ENCODE measurements around the gene TIMP3. TPM values are rescaled to one million over a fixed set of nuclear protein-coding genes. Genes with fewer than 3 reads are reported as not detected.
"Not testable (repeated sequence)": the region's sequence is repeated elsewhere in the genome, so short reads cannot be mapped to it uniquely, and the experiment has no call there.

The TIMP3 gene
- total RNA-seq, result under 1 TPM in 1 of 2 donors, not detected in 1; 0.07 TPM

DNA sequence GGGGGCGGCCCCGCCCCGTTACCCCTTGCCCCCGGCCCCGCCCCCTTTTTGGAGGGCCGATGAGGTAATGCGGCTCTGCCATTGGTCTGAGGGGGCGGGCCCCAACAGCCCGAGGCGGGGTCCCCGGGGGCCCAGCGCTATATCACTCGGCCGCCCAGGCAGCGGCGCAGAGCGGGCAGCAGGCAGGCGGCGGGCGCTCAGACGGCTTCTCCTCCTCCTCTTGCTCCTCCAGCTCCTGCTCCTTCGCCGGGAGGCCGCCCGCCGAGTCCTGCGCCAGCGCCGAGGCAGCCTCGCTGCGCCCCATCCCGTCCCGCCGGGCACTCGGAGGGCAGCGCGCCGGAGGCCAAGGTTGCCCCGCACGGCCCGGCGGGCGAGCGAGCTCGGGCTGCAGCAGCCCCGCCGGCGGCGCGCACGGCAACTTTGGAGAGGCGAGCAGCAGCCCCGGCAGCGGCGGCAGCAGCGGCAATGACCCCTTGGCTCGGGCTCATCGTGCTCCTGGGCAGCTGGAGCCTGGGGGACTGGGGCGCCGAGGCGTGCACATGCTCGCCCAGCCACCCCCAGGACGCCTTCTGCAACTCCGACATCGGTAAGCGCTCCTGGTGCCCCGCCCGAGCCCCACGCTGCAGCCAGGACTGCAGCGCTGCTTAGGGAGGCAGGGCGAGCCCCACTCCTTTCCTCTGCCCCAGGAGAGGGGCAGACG lies at the start of gene TIMP3:
Gene TIMP3 (plus strand): TSS at position 169 of the 700 bp plus-strand sequence. CDS start 297 bp downstream, at position 466.
- Mint-ChIP-seq H3K27ac (no peak within 1 kb of the TSS), H3K9me3 (no peaks in the 10 kb centered on the region), H3K4me3 (peak within 1 kb of the TSS; percentile 46 to 58), H3K4me1 (ENCODE audit: low read depth) (peaks cover 6% of the 10 kb centered on the region), H3K36me3 (ENCODE audit: insufficient read depth in 2 of 2) (no peaks in the 10 kb centered on the region), H3K27me3 (ENCODE audit: low read depth) (peaks cover 64% of the 10 kb centered on the region)
- peak; percentile 39 to 48 for ATAC-seq (replicated peaks in 1 of 2)
- DNase-seq, result peak in 1 of 2 donors; percentile 25

- no peaks in the 10 kb centered on the region for H3K36me3 Mint-ChIP-seq (ENCODE audit: insufficient read depth in 2 of 2)
- no peak for DNase-seq
- no peaks in the 10 kb centered on the region for H3K4me1 Mint-ChIP-seq (ENCODE audit: low read depth)
- ATAC-seq (replicated peaks in 1 of 2), result peak; percentile 24 to 32
- no peak overlapping the region for H3K4me3 Mint-ChIP-seq
- H3K27me3 Mint-ChIP-seq (ENCODE audit: low read depth), result no peaks in the 10 kb centered on the region
- H3K9me3 Mint-ChIP-seq, result no peaks in the 10 kb centered on the region
- H3K27ac Mint-ChIP-seq, result no peak overlapping the region
Measured at GRCh38 chr22:32752326-32752725, 49.2 kb upstream of the TIMP3 start.

DNA sequence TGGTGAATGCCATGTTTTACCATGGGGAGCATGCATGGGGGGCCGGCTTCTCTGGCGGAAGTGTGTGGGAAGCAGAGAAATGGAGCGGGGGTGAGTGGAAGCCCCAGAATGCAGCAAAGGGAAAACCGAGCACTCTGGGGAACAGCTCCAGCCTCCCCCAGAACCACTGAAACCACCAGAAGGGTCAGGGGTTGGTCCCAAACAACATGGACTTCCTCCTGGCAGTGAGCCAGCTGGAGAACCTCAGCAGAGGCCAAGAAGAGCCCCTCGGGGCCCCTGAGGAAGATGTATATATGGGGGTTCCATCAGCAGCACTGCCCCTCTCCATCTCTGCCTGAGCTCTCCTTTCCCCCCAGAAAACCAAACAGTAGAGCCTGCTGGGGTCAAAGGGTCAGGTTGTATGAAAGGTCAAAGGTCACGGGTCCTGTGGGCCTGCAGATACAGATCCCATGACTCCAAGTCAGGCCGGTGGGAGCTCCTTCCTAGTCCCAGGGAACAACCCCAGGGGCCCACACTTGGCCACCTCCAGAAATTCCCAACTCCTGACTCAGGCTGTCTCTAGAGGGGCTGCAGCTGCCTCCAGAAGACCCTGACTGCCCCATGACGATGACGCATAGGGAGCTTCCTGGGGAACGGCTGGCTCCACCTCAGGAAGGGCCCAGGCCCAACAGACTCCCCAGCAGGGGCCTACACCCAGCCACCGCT lies 48.5 kb upstream of the TIMP3 start:
- H3K27me3 Mint-ChIP-seq (ENCODE audit: low read depth), result no peaks in the 10 kb centered on the region
- no peaks in the 10 kb centered on the region for H3K36me3 Mint-ChIP-seq (ENCODE audit: insufficient read depth in 2 of 2)
- H3K9me3 Mint-ChIP-seq, result no peaks in the 10 kb centered on the region
- H3K27ac Mint-ChIP-seq, result no peak overlapping the region
- DNase-seq (no peak), ATAC-seq (replicated peaks in 1 of 2) (no peak)
- no peak overlapping the region for H3K4me3 Mint-ChIP-seq
- H3K4me1 Mint-ChIP-seq (ENCODE audit: low read depth), result no peaks in the 10 kb centered on the region

DNA sequence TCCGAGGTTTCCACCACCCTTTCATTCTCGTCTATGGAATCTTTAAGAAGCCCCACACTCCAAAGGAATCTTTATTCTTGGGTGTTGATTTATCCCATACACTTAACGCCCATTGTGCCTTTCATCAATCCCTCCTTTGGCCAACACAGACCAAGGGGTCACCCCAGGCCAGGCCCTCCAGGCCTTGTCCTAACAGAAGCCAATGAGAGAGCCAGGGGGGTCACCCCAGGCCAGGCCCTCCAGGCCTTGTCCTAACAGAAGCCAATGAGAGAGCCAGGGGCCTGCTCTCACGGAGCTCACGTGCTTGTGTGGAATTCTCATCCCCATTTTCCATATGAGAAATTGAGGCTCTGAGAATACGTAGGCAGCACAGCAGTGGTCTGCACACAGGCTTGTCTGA lies 47.9 kb upstream of the TIMP3 start:
- H3K9me3 Mint-ChIP-seq, result no peaks in the 10 kb centered on the region
- no peaks in the 10 kb centered on the region for H3K36me3 Mint-ChIP-seq (ENCODE audit: insufficient read depth in 2 of 2)
- no peak overlapping the region for H3K4me3 Mint-ChIP-seq
- H3K27me3 Mint-ChIP-seq (ENCODE audit: low read depth), result no peaks in the 10 kb centered on the region
- no peak for DNase-seq
- no peak for ATAC-seq (replicated peaks in 1 of 2)
- no peak overlapping the region for H3K27ac Mint-ChIP-seq
- H3K4me1 Mint-ChIP-seq (ENCODE audit: low read depth), result no peaks in the 10 kb centered on the region

- Mint-ChIP-seq H3K36me3 (ENCODE audit: insufficient read depth in 2 of 2) (no peaks in the 10 kb centered on the region), H3K27me3 (ENCODE audit: low read depth) (no peaks in the 10 kb centered on the region), H3K27ac (no peak overlapping the region), H3K9me3 (no peaks in the 10 kb centered on the region), H3K4me3 (no peak overlapping the region), H3K4me1 (ENCODE audit: low read depth) (no peaks in the 10 kb centered on the region)
- DNase-seq (no peak), ATAC-seq (replicated peaks in 1 of 2) (no peak)
Measured at GRCh38 chr22:32754413-32755041, 47.0 kb upstream of the TIMP3 start.

- not testable (repeated sequence) for H3K27me3 Mint-ChIP-seq (ENCODE audit: low read depth); H3K27ac Mint-ChIP-seq; H3K9me3 Mint-ChIP-seq; DNase-seq; ATAC-seq (replicated peaks in 1 of 2); H3K36me3 Mint-ChIP-seq (ENCODE audit: insufficient read depth in 2 of 2); H3K4me3 Mint-ChIP-seq; H3K4me1 Mint-ChIP-seq (ENCODE audit: low read depth)
Measured at GRCh38 chr22:32757086-32757762, 44.3 kb upstream of the TIMP3 start.

DNA sequence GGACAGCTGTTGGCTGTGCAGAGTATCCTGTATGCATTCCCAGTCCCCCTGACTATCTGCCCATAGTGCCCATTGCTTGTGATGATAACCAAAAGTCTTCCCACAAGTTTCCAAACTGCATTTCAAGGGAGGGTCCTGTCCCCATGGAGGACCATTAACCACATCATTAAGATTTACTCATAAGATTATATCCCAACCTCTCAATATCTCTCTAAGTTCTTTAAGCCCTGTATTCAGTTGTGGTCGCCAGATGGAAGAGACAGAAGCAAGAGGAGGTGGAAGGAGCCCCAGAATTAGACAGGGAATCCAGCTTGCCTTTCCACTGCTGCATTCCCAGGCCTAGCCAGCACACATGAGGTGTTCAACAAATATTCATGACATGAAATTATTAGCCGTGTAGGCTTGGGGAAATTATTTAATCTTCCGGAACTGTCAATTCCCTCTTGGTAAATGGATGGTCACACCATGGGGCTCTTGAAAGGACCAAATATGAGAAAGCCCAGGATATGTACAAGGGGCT lies 42.6 kb upstream of the TIMP3 start:
- Mint-ChIP-seq H3K27me3 (ENCODE audit: low read depth) (peaks cover 9% of the 10 kb centered on the region), H3K27ac (no peak overlapping the region), H3K4me1 (ENCODE audit: low read depth) (peaks cover 4% of the 10 kb centered on the region), H3K36me3 (ENCODE audit: insufficient read depth in 2 of 2) (no peaks in the 10 kb centered on the region), H3K4me3 (no peak overlapping the region), H3K9me3 (no peaks in the 10 kb centered on the region)
- DNase-seq (no peak), ATAC-seq (replicated peaks in 1 of 2) (no peak)

GRCh38 chr22:32760396-32760795 lies 41.1 kb upstream of the TIMP3 start:
- H3K36me3 Mint-ChIP-seq (ENCODE audit: insufficient read depth in 2 of 2), result no peaks in the 10 kb centered on the region
- peaks cover 4% of the 10 kb centered on the region for H3K4me1 Mint-ChIP-seq (ENCODE audit: low read depth)
- no peak for DNase-seq
- no peaks in the 10 kb centered on the region for H3K9me3 Mint-ChIP-seq
- no peak overlapping the region for H3K27ac Mint-ChIP-seq
- no peak for ATAC-seq (replicated peaks in 1 of 2)
- no peak overlapping the region for H3K4me3 Mint-ChIP-seq
- H3K27me3 Mint-ChIP-seq (ENCODE audit: low read depth), result peaks cover 9% of the 10 kb centered on the region

DNA sequence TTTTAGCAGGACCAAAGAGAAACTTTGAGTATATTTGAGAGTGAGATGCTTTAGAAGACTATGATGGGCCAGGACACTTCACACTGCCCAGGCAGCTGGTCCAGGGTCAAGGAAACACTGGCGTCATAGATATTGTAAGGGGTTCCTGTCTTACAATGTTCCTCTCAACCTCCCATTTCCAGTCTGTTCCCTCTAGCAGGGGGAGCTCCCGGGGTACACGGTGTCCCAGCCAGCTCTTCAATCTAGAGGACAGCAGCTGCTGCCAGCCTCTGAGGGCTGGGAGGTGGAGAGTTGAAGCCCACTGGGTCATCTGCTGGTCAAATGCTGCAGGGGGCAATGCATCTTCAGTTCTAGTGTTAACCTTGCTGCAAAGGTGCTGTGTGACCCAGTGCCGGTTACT lies 40.7 kb upstream of the TIMP3 start:
- no peak overlapping the region for H3K27ac Mint-ChIP-seq
- no peak for ATAC-seq (replicated peaks in 1 of 2)

GRCh38 chr22:32761251-32761903 lies 40.1 kb upstream of the TIMP3 start:
- peaks cover 4% of the 10 kb centered on the region for H3K4me1 Mint-ChIP-seq (ENCODE audit: low read depth)
- DNase-seq (no peak), ATAC-seq (replicated peaks in 1 of 2) (no peak)
- H3K27me3 Mint-ChIP-seq (ENCODE audit: low read depth), result peaks cover 9% of the 10 kb centered on the region
- H3K9me3 Mint-ChIP-seq, result no peaks in the 10 kb centered on the region
- no peak overlapping the region for H3K4me3 Mint-ChIP-seq
- no peaks in the 10 kb centered on the region for H3K36me3 Mint-ChIP-seq (ENCODE audit: insufficient read depth in 2 of 2)
- no peak overlapping the region for H3K27ac Mint-ChIP-seq

More for the DNA sequence above, 40.7 kb upstream of the TIMP3 start:
- H3K9me3 Mint-ChIP-seq, result no peaks in the 10 kb centered on the region
- H3K4me3 Mint-ChIP-seq, result no peak overlapping the region
- DNase-seq, result no peak
- peaks cover 9% of the 10 kb centered on the region for H3K27me3 Mint-ChIP-seq (ENCODE audit: low read depth)
- peaks cover 4% of the 10 kb centered on the region for H3K4me1 Mint-ChIP-seq (ENCODE audit: low read depth)
- H3K36me3 Mint-ChIP-seq (ENCODE audit: insufficient read depth in 2 of 2), result no peaks in the 10 kb centered on the region

- DNase-seq (no peak), ATAC-seq (replicated peaks in 1 of 2) (no peak)
- Mint-ChIP-seq H3K4me3 (no peak overlapping the region), H3K4me1 (ENCODE audit: low read depth) (peaks cover 4% of the 10 kb centered on the region), H3K36me3 (ENCODE audit: insufficient read depth in 2 of 2) (no peaks in the 10 kb centered on the region), H3K27ac (no peak overlapping the region), H3K9me3 (no peaks in the 10 kb centered on the region), H3K27me3 (ENCODE audit: low read depth) (peaks cover 9% of the 10 kb centered on the region)
Measured at GRCh38 chr22:32764330-32765131, 37.0 kb upstream of the TIMP3 start.

- no peak for ATAC-seq (replicated peaks in 1 of 2)
- peaks cover 9% of the 10 kb centered on the region for H3K27me3 Mint-ChIP-seq (ENCODE audit: low read depth)
- no peaks in the 10 kb centered on the region for H3K36me3 Mint-ChIP-seq (ENCODE audit: insufficient read depth in 2 of 2)
- H3K4me3 Mint-ChIP-seq, result no peak overlapping the region
- H3K9me3 Mint-ChIP-seq, result no peaks in the 10 kb centered on the region
- DNase-seq, result no peak
- H3K27ac Mint-ChIP-seq, result no peak overlapping the region
- peaks cover 4% of the 10 kb centered on the region for H3K4me1 Mint-ChIP-seq (ENCODE audit: low read depth)
Measured at GRCh38 chr22:32765132-32765618, 36.3 kb upstream of the TIMP3 start.

All from activated T-cell treated with anti-CD3 and anti-CD28 coated beads, Interleukin-2, amount 50 U/mL, for 72 hours (primary cell).